Endothelial cell of hepatic sinusoid (primary cell): ENCODE measurements around the gene IRF2BP2.

Experiments
- in situ Hi-C: cut with HindIII; loops from 2 replicates; pipeline ENCODE4 v1.10.0; 2017; ENCODE audit warnings: low sequenced_read_pairs

Gene IRF2BP2

DNA sequence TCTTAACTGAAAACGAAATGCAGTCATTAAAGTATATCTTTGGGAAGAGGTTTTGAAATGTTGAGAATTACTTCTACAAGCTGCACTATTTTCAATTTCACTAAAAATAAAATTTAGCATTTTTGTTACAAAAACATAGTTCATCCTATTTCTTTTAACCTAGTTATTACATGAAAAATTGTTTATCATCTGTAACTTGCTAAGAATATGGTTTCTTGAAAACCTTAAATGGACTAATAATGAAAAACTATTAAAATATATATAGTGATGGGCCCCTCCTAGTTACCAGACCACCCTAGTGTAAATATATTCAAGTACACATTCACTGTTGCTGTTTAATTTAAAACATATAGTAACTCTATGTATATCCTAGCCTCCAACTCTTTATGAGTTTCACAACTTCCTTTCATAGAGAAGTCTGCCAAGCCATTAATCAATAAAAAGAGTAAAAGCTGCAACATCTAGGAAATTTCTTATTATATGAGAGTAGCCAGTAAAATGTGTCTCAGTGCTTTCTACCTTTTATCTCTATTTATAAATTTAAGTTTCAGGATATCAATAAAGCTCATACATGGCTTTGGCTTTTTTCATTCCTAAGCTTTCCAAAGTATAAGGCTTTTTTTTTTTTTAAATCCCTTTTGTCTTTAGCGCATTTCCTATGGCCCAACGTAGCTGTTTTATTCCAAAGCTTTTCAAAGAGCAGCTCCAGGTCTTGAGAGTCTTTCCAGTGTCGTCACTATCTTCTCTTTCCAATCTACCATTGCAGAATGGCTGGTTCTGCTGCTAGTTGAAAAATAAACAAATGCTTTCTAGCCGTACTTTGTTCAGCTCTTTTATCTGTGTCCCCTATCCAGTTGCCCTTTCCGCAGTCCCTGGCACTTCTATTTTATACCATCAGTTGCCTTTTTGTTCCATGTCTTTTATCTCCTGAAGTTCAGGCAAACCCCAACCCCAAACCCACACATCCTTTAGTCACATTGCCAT lies 6.5 kb downstream of the IRF2BP2 start:
- in situ Hi-C loops = no loop called here

- in situ Hi-C loops = no loop called here
Observed at GRCh38 chr1:234602334-234603220, 7.4 kb downstream of the IRF2BP2 start.

GRCh38 chr1:234601301-234602017 lies 8.5 kb downstream of the IRF2BP2 start:
- in situ Hi-C loops = no loop called here

DNA sequence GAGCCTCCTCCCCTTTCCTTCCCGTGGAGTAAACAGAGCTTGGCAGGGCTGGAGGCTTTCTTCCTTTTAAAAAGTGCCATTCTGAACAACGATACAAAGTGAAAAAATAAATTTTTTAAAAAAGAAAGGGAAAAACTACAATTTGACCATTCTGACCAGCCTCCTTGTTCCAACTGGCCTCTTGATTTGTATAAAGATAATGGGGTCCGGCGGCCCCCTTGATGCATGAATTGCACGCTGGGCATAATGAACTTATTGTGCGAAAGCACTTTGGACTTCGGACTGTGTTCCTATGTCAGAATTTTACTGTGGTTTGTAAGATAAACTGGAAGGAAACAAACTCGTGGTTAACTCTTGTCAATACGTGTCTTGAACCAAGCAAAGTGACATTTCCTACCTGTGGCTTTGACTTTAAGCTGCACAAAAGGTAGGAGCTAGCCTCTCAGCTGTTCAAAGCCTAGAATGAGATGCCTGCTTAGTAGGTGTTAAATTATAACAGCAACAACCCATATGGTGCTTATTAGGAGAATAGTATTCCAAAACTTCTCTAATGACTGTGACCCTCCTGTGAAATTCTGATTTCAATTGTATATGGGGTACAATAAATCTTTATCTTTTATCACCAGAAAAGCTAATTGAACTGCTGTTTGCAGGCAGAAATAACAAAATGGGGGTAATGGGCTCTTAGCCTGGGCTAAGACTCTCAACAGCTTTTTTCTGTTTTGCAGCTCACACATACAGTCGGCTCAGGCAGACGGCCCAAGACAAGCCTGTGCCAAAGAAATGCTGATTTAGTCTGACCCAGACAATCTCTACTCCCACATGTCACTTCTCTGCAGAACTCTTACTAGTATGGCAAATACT lies 9.3 kb downstream of the IRF2BP2 start:
- in situ Hi-C loops = no loop called here

DNA sequence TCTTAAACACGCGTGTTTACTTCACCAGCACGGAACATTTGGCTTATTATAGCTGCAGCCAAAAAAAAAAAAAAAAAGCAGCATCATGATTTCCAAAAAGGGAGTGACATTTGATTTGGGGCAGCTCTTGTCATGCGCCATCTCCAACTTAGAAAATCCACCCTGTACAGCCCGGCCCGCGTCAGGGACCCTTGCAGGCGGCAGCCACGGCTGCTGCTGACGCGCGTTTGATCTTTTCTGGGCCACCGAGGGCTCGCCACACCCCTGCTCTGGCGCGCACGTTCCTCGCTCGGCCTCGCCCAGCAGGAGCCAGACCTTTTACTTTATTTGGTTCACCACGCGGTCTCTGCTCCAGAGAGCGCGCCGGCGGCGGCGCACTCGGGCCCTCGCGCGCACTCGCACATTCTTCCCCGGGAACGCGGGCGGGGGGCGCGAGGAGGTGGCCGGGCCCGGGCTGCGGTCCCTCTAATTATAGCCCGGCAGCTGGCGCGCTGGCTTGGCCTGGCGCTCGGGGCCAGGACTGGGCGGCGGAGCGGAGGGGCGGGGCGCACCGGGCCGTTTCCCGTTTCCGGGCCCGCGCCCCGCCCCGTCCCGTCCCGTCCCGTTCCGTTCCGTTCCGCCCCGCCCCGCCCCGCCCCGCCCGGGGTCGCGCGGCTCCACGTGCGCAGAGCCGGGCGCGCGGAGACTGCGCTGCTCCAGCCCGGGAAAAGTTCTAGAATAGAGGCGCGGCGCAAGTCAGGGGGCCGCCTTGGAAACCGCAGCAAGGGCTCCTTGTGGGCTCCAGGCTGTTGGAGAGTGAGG lies 10.2 kb downstream of the IRF2BP2 start:
- in situ Hi-C loops = loop anchor here (10.0 kb wide), 1 partner anchor 95 kb away; no protein-coding TSS in a partner anchor

DNA sequence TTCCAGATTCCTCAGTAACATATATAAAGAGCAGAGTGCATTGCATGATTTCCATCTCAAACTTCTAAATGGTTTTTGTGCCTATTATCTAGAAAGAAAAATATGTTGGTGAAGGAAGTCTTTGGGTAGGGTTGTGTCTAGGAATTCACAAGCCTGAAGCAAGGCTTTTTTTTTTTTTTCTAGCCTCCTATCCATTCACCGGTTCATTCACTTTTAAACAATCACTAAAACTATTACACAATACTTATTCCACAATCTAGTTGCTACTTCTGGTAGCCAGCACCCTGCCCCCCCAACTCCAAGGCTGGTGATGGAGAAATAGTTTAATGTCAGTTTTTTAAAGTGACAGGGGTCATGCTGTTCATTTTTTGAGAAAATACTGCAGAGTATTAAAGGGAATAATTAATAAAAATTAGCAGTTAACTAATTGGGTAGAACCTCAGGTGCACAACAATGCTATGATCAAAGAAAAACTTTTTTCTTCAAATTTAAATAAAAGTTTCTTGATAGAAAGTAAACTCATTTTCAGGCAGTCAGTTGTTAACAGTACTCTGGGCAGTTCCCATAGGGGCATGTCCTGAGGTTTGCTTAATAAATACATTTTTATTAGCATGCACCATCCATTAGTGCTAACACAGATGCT lies 10.9 kb downstream of the IRF2BP2 start:
- in situ Hi-C loops = loop anchor here (10.0 kb wide), 1 partner anchor 94 kb away; no protein-coding TSS in a partner anchor

- in situ Hi-C loops = loop anchor here (10.0 kb wide), 1 partner anchor 93 kb away; no protein-coding TSS in a partner anchor
Observed at GRCh38 chr1:234597894-234598293, 12.1 kb downstream of the IRF2BP2 start.

DNA sequence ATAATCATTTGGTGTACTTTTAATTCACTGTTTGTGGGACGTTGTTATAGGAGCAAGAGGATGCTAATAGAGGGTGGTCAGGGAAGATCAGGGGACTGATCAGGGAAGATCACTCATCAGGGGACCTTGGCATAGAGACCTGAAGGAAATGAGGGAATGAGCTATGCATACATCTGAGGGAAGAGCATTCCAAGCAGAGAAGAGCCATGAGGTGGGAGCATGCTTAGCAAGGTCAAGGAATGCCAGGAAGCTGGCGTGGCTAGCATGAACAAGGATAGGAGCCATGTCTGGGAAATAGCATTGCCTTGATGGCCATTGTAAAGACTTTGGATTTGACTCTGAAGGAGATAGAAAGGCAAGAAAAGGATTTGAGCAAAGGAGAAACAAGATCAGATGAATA lies 14.1 kb downstream of the IRF2BP2 start:
- in situ Hi-C loops = loop anchor here (10.0 kb wide), 1 partner anchor 91 kb away; no protein-coding TSS in a partner anchor

GRCh38 chr1:234594575-234594974 lies 15.4 kb downstream of the IRF2BP2 start:
- in situ Hi-C loops = loop anchor here (10.0 kb wide), 1 partner anchor 90 kb away; no protein-coding TSS in a partner anchor

GRCh38 chr1:234593771-234594504 lies 16.0 kb downstream of the IRF2BP2 start:
- in situ Hi-C loops = loop anchor here (10.0 kb wide), 1 partner anchor 89 kb away; no protein-coding TSS in a partner anchor

GRCh38 chr1:234593109-234593508 lies 16.9 kb downstream of the IRF2BP2 start:
- in situ Hi-C loops = loop anchor here (10.0 kb wide), 1 partner anchor 88 kb away; no protein-coding TSS in a partner anchor

DNA sequence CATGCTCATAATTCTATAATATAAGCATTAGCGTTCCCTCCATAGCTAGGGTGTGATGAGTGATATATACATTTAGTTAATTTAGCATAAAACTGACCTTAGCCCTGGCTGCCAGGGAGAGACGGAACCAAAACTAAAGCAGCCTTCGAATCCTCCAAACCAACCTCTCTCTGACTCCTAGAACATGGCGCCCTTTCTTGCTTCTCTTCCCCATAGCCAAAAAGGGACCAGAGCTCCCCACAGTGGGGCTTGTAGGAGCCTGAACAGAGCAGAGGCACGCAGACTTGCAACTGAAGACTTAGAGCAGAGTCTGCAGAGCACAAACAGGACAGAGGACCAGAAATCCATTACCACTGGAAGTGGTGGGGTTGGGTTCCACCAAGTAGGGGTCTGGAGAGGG lies 17.7 kb downstream of the IRF2BP2 start:
- in situ Hi-C loops = loop anchor here (10.0 kb wide), 1 partner anchor 87 kb away; no protein-coding TSS in a partner anchor

DNA sequence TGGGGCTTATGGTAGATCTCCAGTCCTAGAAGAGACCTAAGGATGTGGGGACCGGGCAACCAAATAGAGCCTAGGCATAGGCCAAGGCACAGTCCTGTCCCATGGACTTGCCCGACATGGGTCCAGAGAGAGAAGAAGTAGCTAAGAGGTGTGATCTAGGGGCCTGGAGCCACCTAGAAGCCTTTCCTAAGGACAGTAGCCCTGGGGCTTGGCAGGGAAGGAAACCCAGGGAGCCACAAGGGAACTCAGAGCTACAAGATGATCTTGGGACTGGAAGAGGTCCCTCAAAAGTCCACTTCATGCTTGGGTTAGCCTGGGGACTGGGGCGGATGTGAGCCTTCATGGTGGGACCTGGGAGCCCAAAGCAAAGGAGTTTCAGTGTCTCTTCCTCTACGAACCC lies 18.8 kb downstream of the IRF2BP2 start:
- in situ Hi-C loops = loop anchor here (10.0 kb wide), 1 partner anchor 86 kb away; no protein-coding TSS in a partner anchor

GRCh38 chr1:234589854-234590620 lies 19.9 kb downstream of the IRF2BP2 start:
- in situ Hi-C loops = loop anchor here (10.0 kb wide), 1 partner anchor 85 kb away; no protein-coding TSS in a partner anchor

GRCh38 chr1:234589064-234589800 lies 20.7 kb downstream of the IRF2BP2 start:
- in situ Hi-C loops = no loop called here

DNA sequence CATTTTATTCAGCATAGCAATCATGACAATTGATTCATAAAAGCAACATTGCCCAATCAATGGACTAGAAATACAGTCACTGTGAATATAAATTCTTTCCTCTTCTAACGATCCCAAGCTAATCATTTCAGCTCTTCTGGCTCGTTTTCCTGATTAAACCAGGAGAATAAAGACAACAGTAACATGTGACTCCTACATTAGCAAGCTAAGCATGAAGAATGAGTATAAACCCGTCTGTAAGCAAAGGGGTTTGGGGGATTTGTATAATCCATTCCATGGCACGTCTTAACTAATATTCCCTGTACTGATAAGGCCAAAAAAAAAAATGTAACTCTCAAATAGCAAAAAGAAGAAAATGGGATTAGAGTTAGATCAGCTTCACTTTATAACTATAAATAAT lies 21.6 kb downstream of the IRF2BP2 start:
- in situ Hi-C loops = no loop called here
